ENCODE results near the gene ALKBH5. TPM values are rescaled to one million over a fixed set of nuclear protein-coding genes. Genes with fewer than 3 reads are reported as not detected.

Gene ALKBH5
- polyA plus RNA-seq, 1 of the 3 experiments (the other 2 are of a cell fraction), result 41.0 TPM

DNA sequence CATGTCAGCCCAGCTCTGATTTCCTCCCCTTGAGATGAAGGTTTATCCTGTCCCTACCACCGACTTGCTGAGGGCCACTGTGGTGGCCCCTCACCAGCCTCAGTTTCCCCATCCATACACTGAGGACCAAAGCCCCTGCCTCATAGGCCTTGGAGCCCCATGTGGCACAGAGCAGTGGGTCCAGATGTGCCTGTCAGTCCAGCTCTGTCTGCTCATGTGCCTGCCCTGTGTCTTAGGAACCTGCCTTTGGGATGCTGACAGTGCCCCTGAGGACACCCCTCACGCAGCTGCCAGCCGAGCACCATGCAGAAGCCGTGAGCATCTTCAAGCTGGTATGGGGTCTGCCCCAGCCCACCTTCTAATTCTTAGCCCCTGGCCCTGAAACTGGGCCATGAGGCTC is 39.4 kb upstream of the ALKBH5 start (continued):
- TF ChIP-seq, protein P1, sequence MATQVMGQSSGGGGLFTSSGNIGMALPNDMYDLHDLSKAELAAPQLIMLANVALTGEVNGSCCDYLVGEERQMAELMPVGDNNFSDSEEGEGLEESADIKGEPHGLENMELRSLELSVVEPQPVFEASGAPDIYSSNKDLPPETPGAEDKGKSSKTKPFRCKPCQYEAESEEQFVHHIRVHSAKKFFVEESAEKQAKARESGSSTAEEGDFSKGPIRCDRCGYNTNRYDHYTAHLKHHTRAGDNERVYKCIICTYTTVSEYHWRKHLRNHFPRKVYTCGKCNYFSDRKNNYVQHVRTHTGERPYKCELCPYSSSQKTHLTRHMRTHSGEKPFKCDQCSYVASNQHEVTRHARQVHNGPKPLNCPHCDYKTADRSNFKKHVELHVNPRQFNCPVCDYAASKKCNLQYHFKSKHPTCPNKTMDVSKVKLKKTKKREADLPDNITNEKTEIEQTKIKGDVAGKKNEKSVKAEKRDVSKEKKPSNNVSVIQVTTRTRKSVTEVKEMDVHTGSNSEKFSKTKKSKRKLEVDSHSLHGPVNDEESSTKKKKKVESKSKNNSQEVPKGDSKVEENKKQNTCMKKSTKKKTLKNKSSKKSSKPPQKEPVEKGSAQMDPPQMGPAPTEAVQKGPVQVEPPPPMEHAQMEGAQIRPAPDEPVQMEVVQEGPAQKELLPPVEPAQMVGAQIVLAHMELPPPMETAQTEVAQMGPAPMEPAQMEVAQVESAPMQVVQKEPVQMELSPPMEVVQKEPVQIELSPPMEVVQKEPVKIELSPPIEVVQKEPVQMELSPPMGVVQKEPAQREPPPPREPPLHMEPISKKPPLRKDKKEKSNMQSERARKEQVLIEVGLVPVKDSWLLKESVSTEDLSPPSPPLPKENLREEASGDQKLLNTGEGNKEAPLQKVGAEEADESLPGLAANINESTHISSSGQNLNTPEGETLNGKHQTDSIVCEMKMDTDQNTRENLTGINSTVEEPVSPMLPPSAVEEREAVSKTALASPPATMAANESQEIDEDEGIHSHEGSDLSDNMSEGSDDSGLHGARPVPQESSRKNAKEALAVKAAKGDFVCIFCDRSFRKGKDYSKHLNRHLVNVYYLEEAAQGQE (IDR thresholded peaks at IDR 0.05; ENCODE audit: low read depth, low read length), result no peak
- TF ChIP-seq FOXM1 (IDR thresholded peaks at IDR 0.05; ENCODE audit: low read depth), result no peak

DNA sequence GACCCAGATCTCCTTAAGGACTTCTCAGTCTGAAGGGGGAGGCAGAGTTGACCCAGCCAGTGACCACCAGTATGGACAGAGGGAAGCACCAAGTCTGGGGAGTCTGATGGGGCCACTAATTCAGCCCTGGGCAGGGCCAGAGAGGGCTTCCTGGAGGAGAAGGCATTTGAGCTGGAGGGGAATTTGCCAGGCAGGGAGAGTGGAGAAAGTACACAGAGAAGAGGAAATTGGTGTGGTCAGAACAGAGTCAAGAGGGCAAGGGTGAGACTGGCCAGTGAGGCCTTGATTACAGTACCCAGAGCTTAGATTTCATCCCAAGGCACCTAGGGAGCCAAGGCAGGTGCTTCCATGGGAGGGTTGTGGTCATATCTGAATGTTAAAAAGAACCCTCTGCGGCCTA is 38.8 kb upstream of the ALKBH5 start:
- Histone ChIP-seq H3K4me2 (no peak overlapping the region), H3K9ac (no peak overlapping the region), H3K9me3 (no peaks in the 10 kb centered on the region), H3F3A (replicated peaks; ENCODE audit: insufficient read depth) (no peaks in the 10 kb centered on the region), H2AFZ (ENCODE audit: low read depth) (no peak overlapping the region), H4K20me1 (ENCODE audit: insufficient read depth) (no peaks in the 10 kb centered on the region), H3K27me3 (ENCODE audit: insufficient read depth) (no peaks in the 10 kb centered on the region), H3K9me2 (no peaks in the 10 kb centered on the region), H3K27ac (ENCODE audit: low read depth in 2 of 2, low read length in 1 of 2) (no peak overlapping the region), H3K4me3 (ENCODE audit: low read depth in 2 of 2, low read length in 1 of 2) (no peak overlapping the region), H3K4me1 (ENCODE audit: control insufficient read depth in 1 of 2, insufficient read depth in 2 of 2, low read depth in 1 of 2, low read length in 1 of 2) (peaks cover 0 to 8% of the 10 kb centered on the region in 2 experiments; a peak in 1 of 4 replicates), H3K36me3 (replicated peaks in 1 of 2; ENCODE audit: control insufficient read depth in 1 of 2, insufficient read depth in 2 of 2, low read length in 1 of 2) (no peaks in the 10 kb centered on the region), H3K79me2 (ENCODE audit: insufficient read depth) (no peaks in the 10 kb centered on the region)
- 100% methylated on average over 1 of the region's 1 CpG for WGBS (ENCODE audit: low lambda C conversion rate)
- ChIA-PET CTCF (interaction anchor here (0.8 to 1.5 kb wide), 4 partner anchors 10 to 269 kb away, joined by 3 to 6 read pairs (median 4); partner anchors contain the start of gene ALKBH5), POLR2A (no interaction called here)
- TF ChIP-seq MXI1 (IDR thresholded peaks at IDR 0.05; ENCODE audit: low read depth, low read length) (no peak), ZBTB33 (IDR thresholded peaks at IDR 0.05; ENCODE audit: borderline replicate concordance, low read depth) (no peak), TCF12 (IDR thresholded peaks at IDR 0.05) (no peak), GABPA (IDR thresholded peaks at IDR 0.05; ENCODE audit: low read depth) (no peak), MAX (IDR thresholded peaks at IDR 0.05; ENCODE audit: low read depth) (no peak), GATA2 (CRISPR knock-in tag; IDR thresholded peaks at IDR 0.05) (no peak), FOSL2 (IDR thresholded peaks at IDR 0.05; ENCODE audit: borderline replicate concordance, low read depth) (no peak)
- no peak for DNase-seq

DNA sequence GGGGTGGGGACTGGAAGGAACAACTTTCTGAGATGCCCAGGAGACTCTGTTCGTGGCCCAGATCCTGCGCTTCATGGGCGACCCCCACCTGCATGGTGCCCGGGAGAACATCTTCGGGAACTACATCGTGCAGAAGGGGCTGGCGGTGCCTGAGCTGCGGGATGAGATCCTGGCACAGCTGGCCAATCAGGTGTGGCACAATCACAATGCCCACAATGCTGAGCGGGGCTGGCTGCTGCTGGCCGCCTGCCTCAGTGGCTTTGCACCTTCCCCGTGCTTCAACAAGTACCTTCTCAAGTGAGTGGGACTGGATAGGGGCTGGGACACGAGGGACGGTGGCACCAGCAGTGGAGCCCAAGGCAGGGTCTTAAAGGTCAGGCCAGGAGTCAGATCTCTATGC is 37.8 kb upstream of the ALKBH5 start:
- ChIA-PET CTCF (interaction anchor here (0.9 to 1.4 kb wide), 3 partner anchors 8 to 71 kb away, joined by 3 to 4 read pairs (median 3); partner anchors contain the start of gene ALKBH5), POLR2A (no interaction called here)
- TF ChIP-seq GATA2 (CRISPR knock-in tag; IDR thresholded peaks at IDR 0.05) (no peak), POLR2AphosphoS5 (IDR thresholded peaks at IDR 0.05; ENCODE audit: low read depth, low read length) (no peak), NRF1 (IDR thresholded peaks at IDR 0.05; ENCODE audit: low read depth, low read length) (no peak), TAF1 (IDR thresholded peaks at IDR 0.05; ENCODE audit: borderline replicate concordance, low read depth, low read length) (no peak), CHD2 (IDR thresholded peaks at IDR 0.05; ENCODE audit: low read length, partially characterized antibody) (no peak), YY1 (IDR thresholded peaks at IDR 0.05; ENCODE audit: low read depth) (no peak), FOXJ3 (CRISPR knock-in tag; IDR thresholded peaks at IDR 0.05) (no peak), MAX (IDR thresholded peaks at IDR 0.05; ENCODE audit: low read depth) (no peak)
- TF ChIP-seq, protein P2, sequence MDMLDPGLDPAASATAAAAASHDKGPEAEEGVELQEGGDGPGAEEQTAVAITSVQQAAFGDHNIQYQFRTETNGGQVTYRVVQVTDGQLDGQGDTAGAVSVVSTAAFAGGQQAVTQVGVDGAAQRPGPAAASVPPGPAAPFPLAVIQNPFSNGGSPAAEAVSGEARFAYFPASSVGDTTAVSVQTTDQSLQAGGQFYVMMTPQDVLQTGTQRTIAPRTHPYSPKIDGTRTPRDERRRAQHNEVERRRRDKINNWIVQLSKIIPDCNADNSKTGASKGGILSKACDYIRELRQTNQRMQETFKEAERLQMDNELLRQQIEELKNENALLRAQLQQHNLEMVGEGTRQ (IDR thresholded peaks at IDR 0.05; ENCODE audit: borderline replicate concordance, low read depth, low read length), result no peak
- no peaks in the 10 kb centered on the region for H3K79me2 ChIP-seq (ENCODE audit: insufficient read depth)
- H3K4me3 ChIP-seq (ENCODE audit: low read depth in 2 of 2, low read length in 1 of 2), result no peak overlapping the region
- no peaks in the 10 kb centered on the region for H3K9me2 ChIP-seq
- no peak for DNase-seq
- H2AFZ ChIP-seq (ENCODE audit: low read depth), result no peak overlapping the region
- H4K20me1 ChIP-seq (ENCODE audit: insufficient read depth), result no peaks in the 10 kb centered on the region
- no peak overlapping the region for H3K27ac ChIP-seq (ENCODE audit: low read depth in 2 of 2, low read length in 1 of 2)
- H3K36me3 ChIP-seq (replicated peaks in 1 of 2; ENCODE audit: control insufficient read depth in 1 of 2, insufficient read depth in 2 of 2, low read length in 1 of 2), result no peaks in the 10 kb centered on the region
- H3K4me2 ChIP-seq, result no peak overlapping the region
- no peaks in the 10 kb centered on the region for H3K27me3 ChIP-seq (ENCODE audit: insufficient read depth)
- H3F3A ChIP-seq (replicated peaks; ENCODE audit: insufficient read depth), result no peaks in the 10 kb centered on the region
- H3K9ac ChIP-seq, result no peak overlapping the region
- 85% methylated on average over 11 of the region's 13 CpGs for WGBS (ENCODE audit: low lambda C conversion rate)
- no peaks in the 10 kb centered on the region for H3K9me3 ChIP-seq
- peaks cover 0 to 5% of the 10 kb centered on the region in 2 experiments; a peak in 1 of 4 replicates for H3K4me1 ChIP-seq (ENCODE audit: control insufficient read depth in 1 of 2, insufficient read depth in 2 of 2, low read depth in 1 of 2, low read length in 1 of 2)
